Kidney epithelial cell (primary cell): ENCODE measurements around the gene SULT2B1. TPM values are rescaled to one million over a fixed set of nuclear protein-coding genes. Genes with fewer than 3 reads are reported as not detected.

ENCODE experiments used
- DNase-seq: peaks from one replicate; pipeline ENCODE4 v3.0.0-alpha.2; 2010; ENCODE audit warnings: low read depth
- H3K27me3 ChIP-seq: 2 replicates; pipeline ENCODE4 v1.6.0; 2011; ENCODE audit warnings: low read length; ENCODE audit not compliant: control insufficient read depth, insufficient read depth
- H3K36me3 ChIP-seq: 2 replicates; pipeline ENCODE4 v1.5.1; 2011; ENCODE audit warnings: low read length; ENCODE audit not compliant: control insufficient read depth, insufficient read depth
- H3K4me3 ChIP-seq: 2 replicates; pipeline ENCODE4 v1.5.1; 2011; ENCODE audit warnings: low read depth, mild to moderate bottlenecking, control low read depth, low read length
- CTCF ChIP-seq: IDR thresholded peaks from 2 replicates; pipeline ENCODE4 v1.5.1; 2011; ENCODE audit warnings: mild to moderate bottlenecking, moderate library complexity, low read length, control low read depth, inconsistent platforms; ENCODE audit not compliant: insufficient read depth, poor library complexity, severe bottlenecking
- total RNA-seq: library from RNA; depleted of rRNA; stranded (reverse); fragments of >200 nt; gene quantifications from 2 replicates; pipeline ENCODE4 v1.2.3, GENCODE V29; 2015

The SULT2B1 gene
- total RNA-seq, 1 donor from 2014 or later, result 0.50 TPM

GRCh38 chr19:48627865-48628314, 75.9 kb downstream of the SULT2B1 start:
- Histone ChIP-seq H3K4me3 (no peak overlapping the region), H3K27me3 (no peaks in the 10 kb centered on the region), H3K36me3 (no peaks in the 10 kb centered on the region)
- DNase-seq, result no peak
- no peak for TF ChIP-seq CTCF

- no peak for DNase-seq
- Histone ChIP-seq H3K4me3 (no peak overlapping the region), H3K27me3 (no peaks in the 10 kb centered on the region), H3K36me3 (no peaks in the 10 kb centered on the region)
- no peak for TF ChIP-seq CTCF
Measured at GRCh38 chr19:48628486-48629296, 76.7 kb downstream of the SULT2B1 start.

GRCh38 chr19:48629297-48629598, 77.3 kb downstream of the SULT2B1 start:
- no peak for TF ChIP-seq CTCF
- DNase-seq, result no peak
- no peaks in the 10 kb centered on the region for H3K36me3 ChIP-seq
- no peaks in the 10 kb centered on the region for H3K27me3 ChIP-seq
- no peak overlapping the region for H3K4me3 ChIP-seq

GRCh38 chr19:48629599-48630295, 77.8 kb downstream of the SULT2B1 start:
- no peak overlapping the region for H3K4me3 ChIP-seq
- DNase-seq, result no peak
- TF ChIP-seq CTCF, result no peak
- H3K36me3 ChIP-seq, result no peaks in the 10 kb centered on the region
- H3K27me3 ChIP-seq, result no peaks in the 10 kb centered on the region

GRCh38 chr19:48630296-48631063, 78.5 kb downstream of the SULT2B1 start:
- H3K36me3 ChIP-seq, result no peaks in the 10 kb centered on the region
- TF ChIP-seq CTCF, result peak; percentile 14
- no peak for DNase-seq
- no peak overlapping the region for H3K4me3 ChIP-seq
- no peaks in the 10 kb centered on the region for H3K27me3 ChIP-seq
